Upper lobe of left lung (tissue), 6 donors: ENCODE data around the gene CDC25A. TPM values are rescaled to one million over a fixed set of nuclear protein-coding genes. Genes with fewer than 3 reads are reported as not detected.

Experiments
- ATAC-seq, 2 donors: fragments of 200-7000 bp; cut with Tn5 transposase; one replicate each; pipeline ENCODE4 v1.9.1; 2022; ENCODE audit warnings: mild to moderate bottlenecking in 2 of 2, moderate library complexity in 2 of 2; ENCODE audit not compliant: low FRiP score in 2 of 2
- DNase-seq, 2 donors: peaks; one replicate each; pipeline ENCODE4 v3.0.0-alpha.2; 2019 to 2020
- H3K27ac ChIP-seq, 4 donors: fragments of 200-600 bp; sonication (generic); one replicate each; pipeline ENCODE4 v1.5.1; 2016 to 2019
- H3K27me3 ChIP-seq, 4 donors: fragments of 200-600 bp; sonication (generic); one replicate each; pipeline ENCODE4 v1.5.1; 2017 to 2019
- H3K36me3 ChIP-seq, 4 donors: fragments of 200-600 bp; sonication (generic); one replicate each; pipeline ENCODE4 v1.5.1; 2016 to 2019
- H3K4me1 ChIP-seq, 4 donors: fragments of 200-600 bp; sonication (generic); one replicate each; pipeline ENCODE4 v1.5.1; 2018 to 2019
- H3K4me3 ChIP-seq, 4 donors: fragments of 200-600 bp; sonication (generic); one replicate each; pipeline ENCODE4 v1.5.1; 2017 to 2019; ENCODE audit warnings: mild to moderate bottlenecking in 2 of 4, moderate library complexity in 1 of 4
- H3K9me3 ChIP-seq, 4 donors: fragments of 200-600 bp; sonication (generic); one replicate each; pipeline ENCODE4 v1.5.1; 2018 to 2019
- EP300 ChIP-seq, 4 donors: sonication (generic); formaldehyde crosslinking; IDR thresholded peaks; one replicate each; pipeline ENCODE4 v1.5.1; 2017; ENCODE audit warnings: antibody characterized with exemption in 4 of 4, control low read depth in 2 of 4
- POLR2A ChIP-seq, 4 donors: fragments of 450-650 bp; IDR thresholded peaks; one replicate each; pipeline ENCODE4 v1.5.1; 2016 to 2017; ENCODE audit warnings: antibody characterized with exemption in 4 of 4, mild to moderate bottlenecking in 2 of 4
- POLR2AphosphoS5 ChIP-seq, 2 donors: sonication (generic); formaldehyde crosslinking; IDR thresholded peaks; one replicate each; pipeline ENCODE4 v1.5.1; 2017; ENCODE audit warnings: antibody characterized with exemption in 2 of 2
- WGBS, 2 donors: methylation state at CpG; one replicate each; pipeline ENCODE4 v1.1.5; 2017 to 2018; 5-methylcytosine and 5-hydroxymethylcytosine counted together
- total RNA-seq, 6 donors: library from RNA; depleted of rRNA in 4 of 6; stranded (reverse); fragments of >200 nt in 4 of 6; gene quantifications; one replicate each; pipeline versions ENCODE4 v1.1.0 to v1.2.1, GENCODE V29; 2016 to 2021
- TF ChIP-seq, protein P1 (sequence below), 6 experiments: fragments of 450-650 bp in 4 of 6; fragments of 200-600 bp in 2 of 6; sonication (generic) in 2 of 6; IDR thresholded peaks; one replicate each; pipeline ENCODE4 v1.5.1; 2016 to 2019; ENCODE audit warnings: antibody characterized with exemption in 6 of 6
- donor health status: DM: no; HTN: no; CAD: no; lungs with moderate emphysema.
- donor health status: DM: no; HTN: yes; CAD: no; lungs with severe emphysema.

The CDC25A gene
- total RNA-seq, 6 donors from 2014 or later, result 0.30 to 1.5 (median 0.93) TPM; not detected in 2

DNA sequence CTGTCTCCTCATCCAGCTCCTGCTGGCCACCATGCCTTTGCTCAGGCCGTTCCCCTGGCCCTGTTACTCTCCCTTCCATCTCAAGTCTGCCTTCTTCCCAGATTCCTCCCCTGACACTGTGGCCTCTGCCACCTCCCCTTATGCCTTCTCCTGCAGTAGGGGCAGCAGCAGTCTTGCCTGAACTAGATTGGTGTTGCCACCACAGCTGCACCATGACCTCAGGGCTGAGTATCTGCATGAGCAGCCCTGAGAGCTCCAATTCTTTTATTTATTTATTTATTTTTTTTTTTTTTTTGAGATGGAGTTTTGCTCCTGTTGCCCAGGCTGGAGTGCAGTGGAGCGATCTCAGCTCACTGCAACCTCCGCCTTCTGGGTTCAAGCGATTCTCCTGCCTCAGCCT is 21.2 kb upstream of the CDC25A start:
- TF ChIP-seq POLR2A (IDR thresholded peaks at IDR 0.05), result no peak
- no peak for TF ChIP-seq POLR2AphosphoS5 (IDR thresholded peaks at IDR 0.05)
- TF ChIP-seq EP300 (IDR thresholded peaks at IDR 0.05), result no peak
- TF ChIP-seq, protein P1, sequence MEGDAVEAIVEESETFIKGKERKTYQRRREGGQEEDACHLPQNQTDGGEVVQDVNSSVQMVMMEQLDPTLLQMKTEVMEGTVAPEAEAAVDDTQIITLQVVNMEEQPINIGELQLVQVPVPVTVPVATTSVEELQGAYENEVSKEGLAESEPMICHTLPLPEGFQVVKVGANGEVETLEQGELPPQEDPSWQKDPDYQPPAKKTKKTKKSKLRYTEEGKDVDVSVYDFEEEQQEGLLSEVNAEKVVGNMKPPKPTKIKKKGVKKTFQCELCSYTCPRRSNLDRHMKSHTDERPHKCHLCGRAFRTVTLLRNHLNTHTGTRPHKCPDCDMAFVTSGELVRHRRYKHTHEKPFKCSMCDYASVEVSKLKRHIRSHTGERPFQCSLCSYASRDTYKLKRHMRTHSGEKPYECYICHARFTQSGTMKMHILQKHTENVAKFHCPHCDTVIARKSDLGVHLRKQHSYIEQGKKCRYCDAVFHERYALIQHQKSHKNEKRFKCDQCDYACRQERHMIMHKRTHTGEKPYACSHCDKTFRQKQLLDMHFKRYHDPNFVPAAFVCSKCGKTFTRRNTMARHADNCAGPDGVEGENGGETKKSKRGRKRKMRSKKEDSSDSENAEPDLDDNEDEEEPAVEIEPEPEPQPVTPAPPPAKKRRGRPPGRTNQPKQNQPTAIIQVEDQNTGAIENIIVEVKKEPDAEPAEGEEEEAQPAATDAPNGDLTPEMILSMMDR (IDR thresholded peaks at IDR 0.05), result no peak
- Histone ChIP-seq H3K4me3 (no peak overlapping the region), H3K27me3 (no peaks in the 10 kb centered on the region), H3K9me3 (no peaks in the 10 kb centered on the region), H3K36me3 (no peaks in the 10 kb centered on the region), H3K4me1 (peaks cover 0 to 3% (median 0%) of the 10 kb centered on the region in 4 donors), H3K27ac (no peak overlapping the region)
- DNase-seq, result no peak
- ATAC-seq, result no peak
- 97 to 100% methylated on average over 4 of the region's 4 CpGs for WGBS, 2 donors

DNA sequence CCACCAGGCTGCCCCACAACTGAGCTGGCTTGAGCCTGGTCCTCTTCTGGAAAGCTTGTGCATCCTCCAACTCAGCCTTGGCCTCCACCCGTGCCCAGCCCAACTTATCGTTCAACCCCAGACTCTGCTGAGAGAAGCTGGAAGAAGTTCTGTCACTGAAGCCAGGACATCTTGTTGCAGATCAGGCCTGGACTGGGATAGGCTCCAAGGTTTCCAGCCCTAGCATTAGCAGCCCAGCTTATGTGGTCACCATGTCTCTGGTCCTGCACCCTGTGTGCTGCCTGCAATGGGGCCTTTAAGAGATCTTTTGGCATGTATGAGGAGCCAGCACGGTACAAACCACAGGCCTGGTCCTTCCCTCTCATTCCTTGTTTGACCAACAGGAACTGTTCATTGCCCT is 19.9 kb upstream of the CDC25A start:
- TF ChIP-seq POLR2AphosphoS5 (IDR thresholded peaks at IDR 0.05), result no peak
- no peak for TF ChIP-seq POLR2A (IDR thresholded peaks at IDR 0.05)
- TF ChIP-seq EP300 (IDR thresholded peaks at IDR 0.05), result no peak
- TF ChIP-seq, protein P1 (IDR thresholded peaks at IDR 0.05), result no peak
- H3K36me3 ChIP-seq, result no peaks in the 10 kb centered on the region
- peak in 1 of 2 donors; percentile 26 for ATAC-seq
- no peak overlapping the region for H3K4me3 ChIP-seq
- H3K4me1 ChIP-seq, result no peaks in the 10 kb centered on the region
- DNase-seq, result no peak
- 79 to 82% methylated on average over 3 of the region's 3 CpGs for WGBS, 2 donors
- no peak overlapping the region for H3K27ac ChIP-seq
- H3K9me3 ChIP-seq, result no peaks in the 10 kb centered on the region
- no peaks in the 10 kb centered on the region for H3K27me3 ChIP-seq

DNA sequence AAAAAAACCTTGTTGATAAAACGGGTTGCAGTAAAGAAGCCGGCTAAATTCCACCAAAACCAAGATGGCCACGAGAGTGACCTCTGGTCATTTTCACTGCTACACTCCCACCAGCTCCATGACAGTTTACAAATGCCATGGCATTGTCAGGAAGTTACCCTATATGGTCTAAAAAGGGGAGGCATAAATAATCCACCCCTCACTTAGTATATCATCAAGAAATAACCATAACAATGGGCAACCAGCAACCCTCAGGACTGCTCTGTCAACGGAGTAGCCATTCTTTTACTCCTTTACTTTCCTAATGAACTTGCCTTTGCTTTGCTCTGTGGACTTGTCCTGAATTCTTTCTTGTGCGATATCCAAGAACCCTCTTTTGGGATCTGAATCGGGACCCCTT is 14.4 kb upstream of the CDC25A start:
- no peak overlapping the region for H3K4me3 ChIP-seq
- no peaks in the 10 kb centered on the region for H3K4me1 ChIP-seq
- 87 to 92% methylated on average over 6 of the region's 6 CpGs for whole genome bisulfite sequencing, 2 donors
- H3K9me3 ChIP-seq, result no peaks in the 10 kb centered on the region
- DNase-seq (no peak), ATAC-seq (no peak)
- no peak overlapping the region for H3K27ac ChIP-seq
- no peaks in the 10 kb centered on the region for H3K36me3 ChIP-seq
- H3K27me3 ChIP-seq, result no peaks in the 10 kb centered on the region
- TF ChIP-seq EP300 (IDR thresholded peaks at IDR 0.05) (no peak), POLR2A (IDR thresholded peaks at IDR 0.05) (no peak), POLR2AphosphoS5 (IDR thresholded peaks at IDR 0.05) (no peak)
- TF ChIP-seq, protein P1 (IDR thresholded peaks at IDR 0.05), result no peak

DNA sequence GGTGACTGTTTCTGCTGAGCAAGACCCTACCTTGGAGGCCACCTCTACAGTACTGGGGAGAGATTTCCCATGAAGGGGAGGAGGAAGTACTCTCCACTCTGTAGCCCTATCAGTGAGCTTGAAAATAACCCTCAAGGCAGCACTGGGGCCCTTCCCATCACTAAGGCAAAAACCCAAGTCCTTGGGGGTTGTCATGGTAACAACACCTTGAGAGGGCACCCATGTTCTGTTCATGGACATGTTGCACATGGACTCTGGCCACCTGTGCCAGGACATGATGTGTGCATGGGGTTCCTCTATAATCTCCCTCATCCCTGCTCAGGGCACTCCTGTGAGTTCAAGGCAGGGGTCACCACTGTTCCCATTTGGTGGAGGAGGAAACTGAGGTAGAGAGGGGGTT is 10.9 kb upstream of the CDC25A start:
- Histone ChIP-seq H3K36me3 (no peaks in the 10 kb centered on the region), H3K27ac (no peak overlapping the region), H3K4me1 (peaks cover 0 to 4% (median 1%) of the 10 kb centered on the region in 4 donors), H3K27me3 (no peaks in the 10 kb centered on the region), H3K4me3 (no peak overlapping the region), H3K9me3 (no peaks in the 10 kb centered on the region)
- peak in 1 of 2 donors; percentile 40 for ATAC-seq
- no peak for DNase-seq
- TF ChIP-seq EP300 (IDR thresholded peaks at IDR 0.05), result no peak
- TF ChIP-seq, protein P1 (IDR thresholded peaks at IDR 0.05), result no peak
- no peak for TF ChIP-seq POLR2A (IDR thresholded peaks at IDR 0.05)
- no peak for TF ChIP-seq POLR2AphosphoS5 (IDR thresholded peaks at IDR 0.05)

DNA sequence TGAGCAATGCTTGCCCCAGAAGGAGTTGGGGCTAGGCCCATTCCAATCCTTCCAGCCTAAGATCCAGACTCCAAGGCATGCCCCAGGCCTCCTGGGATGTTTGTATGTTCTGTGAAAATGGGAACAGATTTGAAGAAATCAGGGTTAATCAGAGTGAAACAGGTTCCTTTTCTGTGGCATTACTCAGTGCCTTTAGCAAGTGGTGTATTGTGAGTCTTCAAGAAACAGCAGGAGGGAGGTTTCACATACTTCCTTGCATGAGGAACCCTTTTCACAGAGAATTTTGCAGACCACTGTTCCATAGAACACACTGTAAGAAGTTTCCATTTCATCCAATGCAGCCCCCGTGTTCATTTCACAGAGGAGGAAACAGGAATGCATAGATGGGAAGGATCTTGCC is 8.4 kb upstream of the CDC25A start:
- H3K4me1 ChIP-seq, result peaks cover 0 to 4% (median 1%) of the 10 kb centered on the region in 4 donors
- ATAC-seq, result no peak
- H3K27ac ChIP-seq, result no peak overlapping the region
- no peak for TF ChIP-seq POLR2AphosphoS5 (IDR thresholded peaks at IDR 0.05)
- TF ChIP-seq, protein P1 (IDR thresholded peaks at IDR 0.05), result no peak
- TF ChIP-seq EP300 (IDR thresholded peaks at IDR 0.05), result no peak
- no peak for TF ChIP-seq POLR2A (IDR thresholded peaks at IDR 0.05)
- no peak for DNase-seq
- 89% methylated on average over 1 of the region's 1 CpG for WGBS, 2 donors
- no peaks in the 10 kb centered on the region for H3K27me3 ChIP-seq
- no peaks in the 10 kb centered on the region for H3K9me3 ChIP-seq
- H3K4me3 ChIP-seq, result no peak overlapping the region
- H3K36me3 ChIP-seq, result no peaks in the 10 kb centered on the region
